Keratinocyte (primary cell): Measurements from ENCODE around the gene TMEM69.

Source experiments
- EZH2 ChIP-seq: IDR thresholded peaks from one replicate; pipeline ENCODE4 v1.6.1; 2012; ENCODE audit warnings: inconsistent platforms, mild to moderate bottlenecking, low read length, moderate library complexity
- TF ChIP-seq, protein P1 (sequence below), 3 experiments: IDR thresholded peaks in 1 of 3; conservative IDR thresholded peaks in 1 of 3; optimal IDR thresholded peaks in 1 of 3; 2 replicates in 2 of 3; 3 replicates in 1 of 3; pipeline versions ENCODE3 to v1.5.1; 2011; ENCODE audit warnings: low read length in 3 of 3, mild to moderate bottlenecking in 3 of 3, moderate library complexity in 2 of 3, control low read depth in 1 of 3, inconsistent platforms in 1 of 3; ENCODE audit not compliant: insufficient read depth in 2 of 3; ENCODE audit errors: extremely low read depth in 1 of 3

DNA sequence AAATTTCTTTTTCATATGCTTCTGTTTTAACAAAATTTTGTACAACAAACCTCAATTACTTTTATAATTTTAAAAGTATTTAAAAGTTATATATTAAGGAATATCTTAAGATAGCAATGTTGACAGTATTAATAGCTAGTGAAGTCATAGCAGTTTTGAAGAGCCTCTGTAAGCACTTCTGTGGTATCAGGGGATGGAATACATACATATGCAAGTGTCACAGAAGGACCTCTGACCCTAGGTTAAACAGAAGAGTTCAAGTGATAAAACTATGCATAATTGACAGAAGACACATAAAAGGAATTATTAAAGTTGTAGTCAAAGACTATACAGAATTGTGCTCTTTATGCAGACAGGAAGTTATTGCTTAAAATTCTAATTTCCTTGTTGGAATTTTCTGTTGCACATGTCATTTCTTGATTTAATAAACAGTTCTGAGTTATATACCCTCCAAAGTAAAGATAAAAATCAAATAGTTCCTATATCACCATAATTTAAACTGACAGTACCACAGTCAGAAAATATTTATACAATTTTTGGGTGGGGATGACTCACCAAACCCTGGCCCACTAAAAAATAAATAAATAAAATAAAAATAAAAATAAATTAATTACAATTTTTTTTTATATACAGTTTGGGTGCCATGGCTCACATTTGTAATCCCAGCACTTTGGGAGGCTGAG lies 35.4 kb downstream of the TMEM69 start:
- TF ChIP-seq EZH2, result no peak
- TF ChIP-seq, protein P1, sequence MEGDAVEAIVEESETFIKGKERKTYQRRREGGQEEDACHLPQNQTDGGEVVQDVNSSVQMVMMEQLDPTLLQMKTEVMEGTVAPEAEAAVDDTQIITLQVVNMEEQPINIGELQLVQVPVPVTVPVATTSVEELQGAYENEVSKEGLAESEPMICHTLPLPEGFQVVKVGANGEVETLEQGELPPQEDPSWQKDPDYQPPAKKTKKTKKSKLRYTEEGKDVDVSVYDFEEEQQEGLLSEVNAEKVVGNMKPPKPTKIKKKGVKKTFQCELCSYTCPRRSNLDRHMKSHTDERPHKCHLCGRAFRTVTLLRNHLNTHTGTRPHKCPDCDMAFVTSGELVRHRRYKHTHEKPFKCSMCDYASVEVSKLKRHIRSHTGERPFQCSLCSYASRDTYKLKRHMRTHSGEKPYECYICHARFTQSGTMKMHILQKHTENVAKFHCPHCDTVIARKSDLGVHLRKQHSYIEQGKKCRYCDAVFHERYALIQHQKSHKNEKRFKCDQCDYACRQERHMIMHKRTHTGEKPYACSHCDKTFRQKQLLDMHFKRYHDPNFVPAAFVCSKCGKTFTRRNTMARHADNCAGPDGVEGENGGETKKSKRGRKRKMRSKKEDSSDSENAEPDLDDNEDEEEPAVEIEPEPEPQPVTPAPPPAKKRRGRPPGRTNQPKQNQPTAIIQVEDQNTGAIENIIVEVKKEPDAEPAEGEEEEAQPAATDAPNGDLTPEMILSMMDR (optimal IDR thresholded peaks at IDR 0.05 in 1 of 3, IDR thresholded peaks at IDR 0.05 in 1 of 3, conservative IDR thresholded peaks at IDR 0.05 in 1 of 3; ENCODE audit: extremely low read depth in 1 of 3, insufficient read depth in 2 of 3, low read length in 3 of 3), result no peak
